MM.1S (cell line): ENCODE measurements around the gene OSBPL10.

Experiments used
- EZH2 ChIP-seq: fragments of 300-600 bp; sonication (generic); optimal IDR thresholded peaks from 2 replicates; pipeline ENCODE3; 2017; ENCODE audit warnings: low read depth, mild to moderate bottlenecking, antibody characterized with exemption, low read length, mixed read lengths
- EZH2phosphoT487 ChIP-seq: fragments of 300-600 bp; sonication (generic); IDR thresholded peaks from 2 replicates; pipeline ENCODE4 v1.6.1; 2018; ENCODE audit warnings: antibody characterized with exemption, low read length
- TF ChIP-seq, protein P1 (sequence below): fragments of 300-600 bp; sonication (generic); IDR thresholded peaks from 2 replicates; pipeline ENCODE4 v1.5.1; 2016; ENCODE audit warnings: antibody characterized with exemption, low read length, mixed read lengths

DNA sequence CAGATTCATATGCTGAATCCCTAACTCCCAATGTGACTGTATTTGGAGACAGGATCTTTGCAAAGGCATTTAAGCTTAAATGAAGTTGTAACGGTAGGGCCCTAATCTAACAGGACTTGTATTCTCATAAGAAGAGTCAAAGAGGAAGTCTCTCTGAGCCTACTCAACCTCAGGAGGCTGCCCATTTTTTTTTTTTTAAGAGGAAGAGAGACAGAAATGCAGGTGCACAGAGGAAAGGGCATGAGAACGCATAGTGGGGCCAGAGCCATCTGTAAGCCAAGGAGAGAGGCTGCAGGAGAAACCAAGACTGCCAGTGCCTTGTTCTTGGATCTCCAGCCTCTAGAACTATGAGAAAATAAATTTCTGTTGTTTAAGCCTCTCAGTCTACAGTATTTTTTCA, 28.9 kb upstream of the OSBPL10 start:
- TF ChIP-seq, protein P1, sequence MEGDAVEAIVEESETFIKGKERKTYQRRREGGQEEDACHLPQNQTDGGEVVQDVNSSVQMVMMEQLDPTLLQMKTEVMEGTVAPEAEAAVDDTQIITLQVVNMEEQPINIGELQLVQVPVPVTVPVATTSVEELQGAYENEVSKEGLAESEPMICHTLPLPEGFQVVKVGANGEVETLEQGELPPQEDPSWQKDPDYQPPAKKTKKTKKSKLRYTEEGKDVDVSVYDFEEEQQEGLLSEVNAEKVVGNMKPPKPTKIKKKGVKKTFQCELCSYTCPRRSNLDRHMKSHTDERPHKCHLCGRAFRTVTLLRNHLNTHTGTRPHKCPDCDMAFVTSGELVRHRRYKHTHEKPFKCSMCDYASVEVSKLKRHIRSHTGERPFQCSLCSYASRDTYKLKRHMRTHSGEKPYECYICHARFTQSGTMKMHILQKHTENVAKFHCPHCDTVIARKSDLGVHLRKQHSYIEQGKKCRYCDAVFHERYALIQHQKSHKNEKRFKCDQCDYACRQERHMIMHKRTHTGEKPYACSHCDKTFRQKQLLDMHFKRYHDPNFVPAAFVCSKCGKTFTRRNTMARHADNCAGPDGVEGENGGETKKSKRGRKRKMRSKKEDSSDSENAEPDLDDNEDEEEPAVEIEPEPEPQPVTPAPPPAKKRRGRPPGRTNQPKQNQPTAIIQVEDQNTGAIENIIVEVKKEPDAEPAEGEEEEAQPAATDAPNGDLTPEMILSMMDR, result no peak
- TF ChIP-seq EZH2 (no peak), EZH2phosphoT487 (no peak)
